A549 treated with AZD9567 at 1 μM for 4 hours (cell line): Measurements from ENCODE around the gene SYT3. TPM values are rescaled to one million over a fixed set of nuclear protein-coding genes. Genes with fewer than 3 reads are reported as not detected.

Experiments
- total RNA-seq: library from RNA; stranded (reverse); fragments of 200-300 nt; extraction: Qiagen RNA extraction; gene quantifications from 5 replicates; pipeline ENCODE4 v1.2.3, GENCODE V29; 2022; ENCODE audit not compliant: insufficient read depth

The SYT3 gene, protein sequence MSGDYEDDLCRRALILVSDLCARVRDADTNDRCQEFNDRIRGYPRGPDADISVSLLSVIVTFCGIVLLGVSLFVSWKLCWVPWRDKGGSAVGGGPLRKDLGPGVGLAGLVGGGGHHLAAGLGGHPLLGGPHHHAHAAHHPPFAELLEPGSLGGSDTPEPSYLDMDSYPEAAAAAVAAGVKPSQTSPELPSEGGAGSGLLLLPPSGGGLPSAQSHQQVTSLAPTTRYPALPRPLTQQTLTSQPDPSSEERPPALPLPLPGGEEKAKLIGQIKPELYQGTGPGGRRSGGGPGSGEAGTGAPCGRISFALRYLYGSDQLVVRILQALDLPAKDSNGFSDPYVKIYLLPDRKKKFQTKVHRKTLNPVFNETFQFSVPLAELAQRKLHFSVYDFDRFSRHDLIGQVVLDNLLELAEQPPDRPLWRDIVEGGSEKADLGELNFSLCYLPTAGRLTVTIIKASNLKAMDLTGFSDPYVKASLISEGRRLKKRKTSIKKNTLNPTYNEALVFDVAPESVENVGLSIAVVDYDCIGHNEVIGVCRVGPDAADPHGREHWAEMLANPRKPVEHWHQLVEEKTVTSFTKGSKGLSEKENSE
- total RNA-seq, result 0.34 to 0.69 TPM (median 0.42 TPM) in 4 of 5 replicates, not detected in the other

DNA sequence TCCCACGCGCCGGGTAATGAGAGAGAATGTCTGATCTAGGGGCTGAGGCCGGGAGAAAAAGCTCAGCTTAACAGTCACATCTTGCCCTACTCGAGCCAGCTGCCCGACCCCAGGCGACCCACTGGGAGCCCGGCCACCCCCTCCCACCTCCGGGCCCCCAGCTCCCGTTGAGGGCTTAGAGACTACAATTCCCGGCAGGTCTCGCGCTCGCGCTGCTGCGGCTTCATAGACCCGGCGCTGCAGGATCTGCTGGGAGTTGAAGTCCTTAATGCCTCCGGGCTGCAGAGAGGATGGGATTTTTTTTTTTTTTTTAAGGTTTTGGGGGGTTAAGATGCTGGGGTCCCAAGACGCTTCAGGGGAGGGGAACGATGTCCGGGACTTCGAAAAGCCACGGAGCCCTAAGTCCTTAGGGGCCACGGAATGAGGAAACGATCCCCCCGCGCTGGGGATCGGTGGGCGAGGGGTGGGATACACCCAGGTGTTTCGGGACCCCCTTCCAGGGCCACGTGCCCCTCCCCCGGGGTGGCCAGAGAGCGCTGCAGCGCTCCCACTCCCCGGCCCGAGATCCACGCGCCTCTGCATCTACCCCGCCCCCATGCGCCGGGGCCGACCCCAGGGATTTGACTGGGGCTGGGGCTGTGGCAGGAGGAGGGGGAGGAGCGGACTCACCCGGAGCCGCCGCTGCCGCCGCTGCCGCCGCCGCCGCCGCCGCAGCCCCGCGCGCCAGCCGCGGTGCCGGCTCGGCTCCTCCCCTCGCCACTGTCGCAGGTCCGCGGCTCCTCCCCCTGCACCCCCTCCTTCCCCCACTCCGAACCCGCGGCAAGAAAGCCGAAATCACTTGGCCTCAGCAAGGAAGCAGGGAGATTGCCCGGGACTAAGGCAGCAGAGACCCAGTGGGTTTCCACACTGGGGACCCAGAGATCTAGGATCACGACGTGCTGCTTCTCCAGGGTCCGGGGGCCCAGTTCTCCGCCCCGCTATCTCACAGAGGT is at the start of gene SYT3:
Gene SYT3 (minus strand): TSS at position 761 of the 992 bp plus-strand sequence. CDS start 2,470 bp downstream, outside the sequence.

DNA sequence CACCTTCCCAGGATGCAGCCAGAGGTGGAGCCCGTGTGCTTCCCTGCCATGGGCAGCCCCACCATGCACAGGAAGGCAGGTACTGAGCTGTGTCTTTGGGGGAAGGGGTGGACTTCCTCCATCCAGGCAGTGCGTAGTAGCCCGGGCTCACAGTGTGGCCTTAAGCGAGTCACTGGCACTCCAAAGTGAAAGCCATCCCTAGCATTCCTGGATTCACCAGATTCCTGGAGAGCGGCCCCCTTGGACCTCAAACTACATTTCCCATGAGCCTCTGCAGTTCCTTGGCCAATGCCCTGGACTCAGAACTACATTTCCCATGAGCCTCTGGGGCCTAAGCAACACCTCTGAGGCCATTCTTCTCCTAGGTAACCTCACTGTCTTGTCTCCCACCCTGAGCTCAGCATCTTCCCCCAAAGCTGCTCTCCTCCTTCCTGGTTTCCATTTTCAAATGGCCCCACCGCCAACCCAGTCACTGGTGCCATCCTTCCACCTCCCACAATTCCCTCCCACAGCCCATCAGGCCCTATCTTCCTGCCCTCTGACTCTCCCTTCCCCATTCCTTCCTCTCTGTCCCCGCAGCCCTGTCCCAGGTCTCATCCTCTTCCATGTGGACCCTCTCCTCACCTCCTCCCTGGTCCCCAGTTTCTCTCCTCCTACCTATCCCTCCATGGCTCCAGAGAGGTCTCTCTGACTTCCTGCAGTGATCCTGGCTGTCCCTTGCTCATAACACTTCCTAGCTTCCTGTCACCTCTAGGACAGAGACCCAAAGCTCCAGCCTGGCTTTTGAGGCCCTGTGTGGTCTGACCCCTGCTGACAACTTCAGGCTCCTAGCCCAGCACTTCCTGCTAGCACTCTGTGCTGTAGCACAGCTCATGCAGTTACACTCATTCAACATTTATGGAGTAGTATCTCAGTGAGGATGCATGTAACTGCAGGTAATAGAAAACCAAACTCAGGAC is 10.0 kb upstream of the SYT3 start, which contains the start of gene C19orf81:
Gene C19orf81 (plus strand): TSS at position 13 of the 959 bp plus-strand sequence. CDS start 0 bp downstream, at position 13.

Other genes starting within 250 kb of the SYT3 start
- gene SPIB, start 220.9 kb downstream of the SYT3 start, total RNA-seq, result 0.10 to 0.31 TPM (median 0.19 TPM) in 4 of 5 replicates, not detected in the other
- gene MYBPC2, start 207.0 kb downstream of the SYT3 start, total RNA-seq, result not detected in 5 replicates
- 114 to 169 TPM (median 165 TPM) in 5 replicates for gene EMC10, start 163.4 kb downstream of the SYT3 start, total RNA-seq
- 1.5 to 2.6 TPM (median 2.0 TPM) in 4 of 5 replicates, not detected in the other for gene GARIN5A, start 163.0 kb downstream of the SYT3 start, total RNA-seq
- 50.9 to 88.9 TPM (median 81.5 TPM) in 5 replicates for gene JOSD2, start 128.7 kb downstream of the SYT3 start, total RNA-seq
- not detected in 5 replicates for gene ASPDH, start 126.0 kb downstream of the SYT3 start, total RNA-seq
- 0.30 to 0.40 TPM (median 0.32 TPM) in 4 of 5 replicates, not detected in the other for gene LRRC4B, start 71.4 kb downstream of the SYT3 start, total RNA-seq
- gene C19orf81, start 9.6 kb upstream of the SYT3 start, total RNA-seq, result 8.9 to 10.6 TPM (median 10.3 TPM) in 4 of 5 replicates, not detected in the other
- 0.09 to 0.53 TPM (median 0.15 TPM) in 4 of 5 replicates, not detected in the other for gene SHANK1, start 79.9 kb upstream of the SYT3 start, total RNA-seq
- gene CLEC11A, start 83.5 kb upstream of the SYT3 start, total RNA-seq, result 3.6 to 11.4 TPM (median 10.7 TPM) in 5 replicates
- not detected in 5 replicates for gene GPR32, start 130.6 kb upstream of the SYT3 start, total RNA-seq
- not detected in 5 replicates for gene ACP4, start 150.5 kb upstream of the SYT3 start, total RNA-seq
- 0.09 to 0.15 TPM in 2 of 5 replicates, not detected in the others for gene KLK1, start 183.9 kb upstream of the SYT3 start, total RNA-seq
- gene KLK15, start 193.7 kb upstream of the SYT3 start, total RNA-seq, result not detected in 5 replicates
- gene KLK3, start 215.0 kb upstream of the SYT3 start, total RNA-seq, result not detected in 5 replicates
- 0.16 to 0.24 TPM (median 0.21 TPM) in 4 of 5 replicates, not detected in the other for gene KLK2, start 233.6 kb upstream of the SYT3 start, total RNA-seq